ENCODE data around the gene SMARCC1.
A peak's percentile ranks its signal among the peaks of the same experiment; 100 is the strongest.
"Not testable (repeated sequence)": the region's sequence is repeated elsewhere in the genome, so short reads cannot be mapped to it uniquely, and the experiment has no call there.

The SMARCC1 gene

DNA sequence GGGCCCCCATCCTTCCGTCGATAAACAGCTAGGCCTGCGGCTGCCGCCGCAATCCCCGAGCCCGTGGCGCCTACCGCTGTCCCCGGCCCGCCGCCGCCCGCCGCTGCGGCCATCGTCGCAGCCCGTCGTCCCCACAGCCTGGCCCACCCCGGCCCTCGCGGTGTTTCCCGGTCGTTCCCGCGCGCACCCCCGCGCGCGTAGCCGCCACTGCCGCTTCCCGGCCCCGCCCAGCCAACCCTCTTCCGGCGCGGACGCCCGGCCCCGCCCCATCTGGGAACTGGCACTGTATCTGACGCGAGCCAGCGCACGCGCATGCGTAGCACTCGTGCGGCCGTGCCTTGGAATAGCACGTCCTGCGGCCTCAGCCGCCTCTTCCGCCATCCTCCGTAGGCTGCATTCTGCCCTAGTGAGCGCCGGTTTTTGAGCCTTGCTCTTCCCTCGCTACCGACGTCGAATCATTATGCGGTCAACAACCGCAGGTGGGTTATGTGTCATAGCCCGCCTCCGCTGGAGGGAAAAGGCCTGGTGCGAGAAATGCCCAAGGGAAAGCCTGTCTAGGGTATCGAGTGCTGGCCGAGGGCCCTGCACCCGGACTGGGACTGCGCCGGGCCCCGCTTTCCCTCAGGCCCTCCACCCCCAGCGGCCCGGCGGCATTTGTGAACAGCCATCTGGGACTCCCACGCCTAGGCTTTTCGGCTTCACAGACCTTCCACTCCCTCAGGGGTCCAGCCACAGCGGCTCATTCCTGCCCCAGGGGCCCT lies at the start of gene SMARCC1:
Gene SMARCC1 (minus strand): TSS at position 209 of the 761 bp plus-strand sequence. CDS start 96 bp downstream, at position 113.
- peak; percentile 97 for DNase-seq

DNA sequence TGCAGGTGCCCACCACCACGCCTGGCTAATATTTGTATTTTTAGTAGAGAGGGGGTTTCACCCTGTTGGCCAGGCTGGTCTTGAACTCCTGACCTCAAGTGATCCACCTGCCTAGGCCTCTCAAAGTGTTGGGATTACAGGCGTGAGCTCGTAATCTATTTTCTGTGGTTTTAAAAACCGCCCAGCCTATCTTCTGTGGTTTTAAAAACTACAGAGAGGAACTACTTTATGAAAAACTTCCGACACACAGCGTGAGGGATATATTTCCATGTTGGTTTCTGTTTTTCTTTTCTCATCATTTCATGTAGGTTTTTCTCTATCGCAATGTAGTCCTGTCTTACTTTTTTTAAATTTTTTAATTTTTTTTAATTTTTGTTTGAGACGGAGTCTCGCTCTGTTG lies 47.8 kb upstream of the SMARCC1 start:
- not testable (repeated sequence) for DNase-seq

DNA sequence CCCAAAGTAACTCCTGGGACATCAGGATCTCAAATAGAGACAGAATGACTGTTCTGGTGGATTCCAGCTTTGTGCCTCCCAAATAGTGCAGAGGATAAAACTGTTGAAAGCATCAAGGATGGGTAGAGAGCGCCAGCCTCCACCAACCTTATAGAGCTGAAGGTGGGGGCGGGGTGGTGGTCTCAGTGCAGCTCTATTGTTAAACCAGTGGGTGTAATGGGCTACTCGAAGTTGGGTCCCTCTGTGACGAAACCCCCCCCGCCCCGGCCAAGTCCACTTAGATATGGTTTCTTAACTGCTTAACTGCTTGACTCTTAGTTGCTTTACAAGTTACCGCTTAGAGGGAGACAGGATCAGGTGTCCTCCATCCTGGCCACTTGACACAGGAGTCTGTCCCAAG lies 43.9 kb upstream of the SMARCC1 start:
- no peak for DNase-seq

DNA sequence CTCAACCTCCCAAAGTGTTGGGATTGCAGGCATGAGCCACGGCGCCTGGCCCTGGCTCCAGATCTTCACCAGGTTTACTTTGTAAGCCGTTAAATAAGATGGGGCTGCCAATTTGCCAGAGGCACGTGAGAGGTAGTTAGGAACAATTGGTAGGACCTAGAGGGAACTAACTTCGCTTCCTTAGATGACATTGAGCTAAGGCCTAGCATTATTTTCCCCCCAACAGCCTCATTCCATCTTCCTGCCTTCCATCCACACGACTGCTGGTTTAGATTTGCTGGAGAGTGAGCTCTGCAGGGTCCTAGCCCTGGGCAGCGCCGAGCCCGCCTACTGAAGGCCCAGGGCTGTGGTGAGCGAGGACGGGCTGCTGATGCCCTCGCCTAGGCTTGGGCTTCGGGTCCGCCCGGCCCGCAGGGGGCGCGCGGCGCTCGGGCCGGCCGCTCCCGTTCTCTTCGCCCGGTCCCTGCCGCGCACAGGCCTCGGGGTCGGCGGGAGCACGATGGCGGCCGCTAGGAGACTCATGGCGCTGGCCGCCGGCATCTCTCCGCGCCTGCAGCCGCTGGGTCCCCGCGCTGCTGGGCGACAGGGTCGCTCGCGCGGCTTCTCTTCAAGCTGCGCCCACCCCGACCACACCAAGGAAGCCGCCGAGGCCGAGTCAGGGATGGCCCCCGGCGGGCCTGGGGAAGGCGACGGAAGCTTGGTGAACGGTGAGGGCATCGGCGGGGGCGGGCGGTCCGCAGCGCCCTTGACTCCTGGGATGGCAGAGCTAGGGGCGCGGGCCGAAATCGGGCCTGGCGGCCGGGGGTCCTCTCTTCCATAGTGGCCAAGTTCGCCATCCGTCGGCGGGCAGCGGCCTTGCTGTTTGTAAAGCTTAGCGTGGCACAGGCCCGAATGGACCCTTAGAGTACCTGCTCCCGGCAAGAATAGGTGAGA lies 43.1 kb upstream of the SMARCC1 start:
- peak; percentile 87 for DNase-seq

DNA sequence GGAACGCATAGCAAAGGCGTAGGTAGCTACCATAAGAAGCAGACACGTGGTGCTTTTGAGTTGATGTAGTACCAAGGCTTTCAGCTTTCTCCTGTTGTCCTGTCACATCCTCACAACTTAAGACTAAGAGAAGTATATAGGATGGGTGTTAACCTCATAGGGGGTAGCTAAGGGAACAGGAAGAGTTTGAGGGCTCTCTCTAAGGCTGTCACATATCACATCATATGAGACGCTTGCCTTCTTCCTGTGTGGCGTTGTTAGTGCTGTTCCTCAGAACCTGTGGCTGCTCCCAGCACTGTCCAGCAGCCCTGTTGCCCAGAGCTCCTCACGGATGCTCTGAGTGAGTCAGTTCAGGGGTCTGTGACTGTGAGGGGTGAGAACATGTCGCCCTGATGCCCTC lies 35.9 kb upstream of the SMARCC1 start:
- DNase-seq: no peak

DNA sequence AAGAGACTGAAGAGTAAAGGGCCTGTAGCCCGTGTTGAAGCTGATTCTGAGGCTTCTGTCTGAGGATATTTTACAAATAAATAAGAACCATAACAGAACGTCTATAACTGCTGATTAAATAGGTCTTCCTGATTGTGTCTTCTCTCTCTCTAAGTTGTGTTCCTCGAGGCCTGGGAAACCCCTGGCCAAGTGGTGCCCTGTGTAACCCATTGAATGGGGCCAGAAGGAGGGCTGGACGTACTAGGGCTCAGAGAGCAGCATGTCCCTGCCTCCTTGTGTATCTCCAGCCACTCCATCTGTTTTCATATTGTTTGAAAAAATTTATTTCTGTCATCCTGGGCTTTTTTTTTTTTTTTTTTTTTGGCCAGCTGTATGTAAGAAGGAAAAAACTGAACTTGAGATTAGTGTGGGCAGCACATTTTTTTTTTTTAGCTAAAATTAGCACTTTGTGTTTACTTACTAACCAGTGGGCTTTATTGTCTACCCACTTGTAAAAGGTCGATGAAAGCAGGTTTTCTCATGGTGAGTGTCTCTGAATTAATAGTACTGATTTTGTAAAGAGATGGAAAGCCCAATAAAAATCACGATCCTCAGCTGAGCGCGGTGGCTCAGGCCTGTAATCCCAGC lies 32.0 kb upstream of the SMARCC1 start:
- no peak for DNase-seq

DNA sequence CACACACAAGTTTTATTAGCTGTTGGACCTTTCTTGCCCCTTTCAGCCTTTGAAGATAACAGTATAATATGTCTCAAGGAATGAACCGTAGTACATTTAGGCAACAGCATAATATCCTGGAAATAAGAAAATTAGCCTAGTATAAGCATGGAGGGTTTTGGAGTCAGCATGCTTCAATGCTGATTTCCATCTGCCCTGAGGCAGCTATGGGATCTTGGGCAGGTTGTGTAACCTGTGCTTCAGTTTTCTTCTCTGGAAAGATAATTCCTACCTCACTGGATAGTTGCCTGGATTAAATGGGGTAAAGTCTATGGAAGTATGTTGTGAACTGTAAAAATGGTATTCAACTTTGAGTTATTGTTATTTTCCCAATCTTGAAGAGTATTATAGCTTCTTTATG lies 22.9 kb upstream of the SMARCC1 start:
- DNase-seq: no peak

DNA sequence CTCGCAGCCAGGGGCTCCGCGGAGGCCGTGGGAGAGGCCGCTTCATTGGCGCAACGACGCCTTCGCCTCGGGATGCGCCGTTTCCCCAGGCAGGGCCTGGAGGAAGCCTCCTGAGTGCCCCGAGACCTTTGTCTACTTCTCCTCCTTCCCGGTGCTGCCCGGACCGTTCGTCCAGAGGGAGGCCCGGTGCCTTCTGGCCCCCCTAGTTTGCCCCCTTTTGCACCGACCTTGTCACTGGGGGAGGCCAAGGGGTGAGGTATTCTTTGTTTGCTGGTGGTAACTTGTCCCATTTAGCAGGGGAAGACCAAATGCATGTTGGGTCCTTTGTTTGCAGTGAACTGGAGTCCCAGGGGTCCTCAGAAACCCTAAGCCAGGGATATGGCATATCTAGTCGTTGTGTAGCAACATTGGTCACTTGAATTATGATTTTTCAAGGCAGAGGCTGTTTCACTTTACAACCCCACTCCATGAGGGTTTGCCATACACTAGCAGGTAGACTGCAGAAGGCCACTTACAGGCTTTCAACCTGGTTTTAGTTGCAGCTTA lies 21.9 kb upstream of the SMARCC1 start:
- no peak for DNase-seq

DNA sequence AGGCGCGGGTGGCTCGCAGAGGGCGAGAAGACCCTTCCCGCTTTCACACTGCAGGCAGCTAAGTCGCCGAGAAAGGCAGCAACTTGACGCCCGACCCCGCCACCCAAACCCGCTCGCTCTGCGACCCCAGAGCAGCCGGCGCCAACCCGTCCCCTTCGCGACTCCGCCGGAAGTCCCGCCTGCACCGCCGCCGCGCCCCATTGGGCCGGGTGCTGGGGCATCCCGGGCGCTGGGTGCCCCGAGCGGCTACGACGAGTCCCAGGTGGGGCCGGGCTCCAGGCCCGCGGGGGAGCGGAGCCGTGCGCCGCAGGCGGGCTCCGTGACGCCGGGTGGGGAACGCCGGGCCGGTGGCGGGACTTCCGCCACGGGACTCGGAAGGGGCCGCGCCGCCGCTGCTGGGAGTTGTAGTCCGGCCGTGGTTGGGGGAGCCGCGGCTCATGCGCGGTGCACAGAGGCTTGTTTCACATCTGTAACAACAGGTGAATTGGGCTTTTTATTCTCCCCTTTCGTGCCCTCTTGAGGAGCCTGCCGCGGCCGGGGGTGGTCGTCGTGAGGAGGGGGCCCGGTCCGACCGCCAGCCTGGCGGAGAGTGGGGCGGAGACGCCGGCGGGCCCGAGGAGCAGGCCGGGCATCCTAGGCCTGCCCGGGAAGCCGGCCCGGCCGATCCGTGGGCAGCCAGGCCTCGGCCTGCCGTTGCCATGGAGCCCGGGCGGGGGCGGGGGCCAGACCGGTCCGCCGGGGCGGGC lies 21.2 kb upstream of the SMARCC1 start, which contains the start of gene DHX30:
Gene DHX30 (plus strand): TSS at position 405 of the 746 bp plus-strand sequence. CDS start 7,546 bp downstream, outside the sequence.
- DNase-seq: peak; percentile 85

DNA sequence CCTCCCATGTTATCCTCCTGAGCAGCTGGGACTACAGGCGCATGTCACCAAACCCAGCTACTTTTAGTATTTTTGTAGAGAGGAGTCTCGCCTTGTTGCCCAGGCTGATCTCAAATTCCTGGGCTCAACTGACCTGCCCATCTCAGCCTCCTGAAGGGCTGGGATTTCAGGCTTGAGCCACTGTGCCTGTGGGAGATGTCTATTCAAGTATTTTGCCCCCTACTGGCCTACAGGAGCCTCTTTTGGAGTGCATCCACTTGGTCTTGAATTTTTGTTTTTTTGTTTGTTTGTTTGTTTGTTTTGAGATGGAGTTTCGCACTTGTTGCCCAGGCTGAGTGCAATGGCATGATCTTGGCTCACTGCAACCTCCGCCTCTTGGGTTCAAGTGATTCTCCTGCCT lies 18.0 kb upstream of the SMARCC1 start:
- peak; percentile 10 for DNase-seq

DNA sequence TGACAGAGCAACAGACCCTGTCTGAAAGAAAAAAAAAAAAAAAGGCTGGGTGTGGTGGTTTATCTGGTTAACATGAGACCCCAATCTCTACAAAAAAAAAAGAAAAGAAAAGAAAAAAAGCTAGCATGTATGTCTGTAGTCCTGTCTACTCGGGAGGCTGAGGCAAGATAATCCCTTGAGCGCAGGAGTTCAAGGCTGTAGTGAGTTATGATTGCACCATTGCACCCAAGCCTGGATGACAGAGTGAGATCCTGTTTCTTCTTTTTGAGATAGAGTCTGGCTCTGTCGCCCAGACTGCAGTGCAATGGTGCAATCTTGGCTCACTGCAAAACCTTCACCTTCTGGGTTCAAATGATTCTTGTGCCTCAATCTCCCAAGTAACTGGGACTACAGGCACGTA lies 12.9 kb upstream of the SMARCC1 start:
- no peak for DNase-seq

DNA sequence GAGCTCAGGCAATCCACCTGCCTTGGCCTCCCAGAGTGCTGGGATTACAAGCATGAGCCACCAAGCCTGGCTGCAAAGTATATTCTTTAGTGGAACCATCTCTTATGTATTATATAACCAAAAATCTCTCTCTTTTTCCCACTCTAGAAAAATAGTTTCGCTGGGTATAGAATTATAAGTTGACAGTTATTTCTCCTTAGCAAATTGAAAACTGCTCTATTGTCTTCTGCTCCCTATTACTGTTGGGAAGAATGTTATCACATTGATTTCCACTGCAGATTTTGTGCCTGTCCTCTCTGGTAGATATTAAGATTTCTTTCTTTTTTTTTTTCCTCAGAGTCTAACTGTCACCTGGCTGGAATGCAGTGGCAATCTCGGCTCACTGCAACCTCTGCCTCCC lies 11.0 kb upstream of the SMARCC1 start:
- no peak for DNase-seq

DNA sequence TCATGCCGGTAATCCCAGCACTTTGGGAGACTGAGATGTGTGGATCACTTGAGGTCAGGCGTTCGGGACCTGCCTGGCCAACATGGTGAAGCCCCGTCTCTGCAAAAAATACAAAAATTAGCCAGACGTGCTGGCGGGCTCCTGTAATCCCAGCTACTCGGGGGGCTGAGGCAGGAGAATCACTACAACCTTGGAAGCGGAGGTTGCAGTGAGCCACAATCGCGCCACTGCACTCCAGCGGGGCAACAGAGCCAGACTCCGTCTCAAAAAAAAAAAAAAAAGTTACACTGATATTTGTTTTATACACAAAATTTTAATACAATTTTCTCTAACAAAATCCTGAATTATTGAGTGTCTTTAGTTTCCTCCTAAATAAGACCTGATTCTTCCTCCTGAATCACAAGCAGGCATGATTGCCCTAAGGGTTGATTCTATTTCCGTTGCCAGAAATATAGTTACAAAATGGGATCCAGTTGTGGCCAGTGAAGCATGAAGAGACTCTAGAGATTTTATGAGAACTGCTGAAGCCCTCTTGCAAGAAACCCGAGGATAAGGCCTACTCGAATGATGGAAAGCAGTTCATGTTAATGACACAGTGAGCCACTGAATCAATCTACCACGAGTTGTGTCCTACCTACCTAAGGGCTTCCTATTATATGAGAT lies 9.6 kb upstream of the SMARCC1 start:
- DNase-seq: peak; percentile 20

DNA sequence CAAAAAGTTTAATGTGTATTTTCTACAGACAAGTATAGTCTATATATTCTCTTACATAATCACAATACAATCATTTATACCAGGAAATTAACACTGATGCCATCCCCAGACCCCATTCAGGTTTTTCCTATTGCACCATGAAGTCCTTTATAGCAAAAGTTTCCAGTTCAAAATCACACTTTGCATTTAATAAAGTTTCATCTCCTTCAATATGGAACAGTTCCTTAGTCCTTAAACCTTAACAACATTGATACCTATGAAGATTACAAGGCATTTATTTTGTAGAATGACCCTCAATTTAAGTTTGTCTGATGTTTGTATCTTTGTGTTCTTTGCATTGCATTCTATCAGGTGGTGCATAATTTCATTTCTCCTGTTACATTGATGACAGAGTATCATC lies 2.0 kb upstream of the SMARCC1 start:
- DNase-seq: no peak

DNA sequence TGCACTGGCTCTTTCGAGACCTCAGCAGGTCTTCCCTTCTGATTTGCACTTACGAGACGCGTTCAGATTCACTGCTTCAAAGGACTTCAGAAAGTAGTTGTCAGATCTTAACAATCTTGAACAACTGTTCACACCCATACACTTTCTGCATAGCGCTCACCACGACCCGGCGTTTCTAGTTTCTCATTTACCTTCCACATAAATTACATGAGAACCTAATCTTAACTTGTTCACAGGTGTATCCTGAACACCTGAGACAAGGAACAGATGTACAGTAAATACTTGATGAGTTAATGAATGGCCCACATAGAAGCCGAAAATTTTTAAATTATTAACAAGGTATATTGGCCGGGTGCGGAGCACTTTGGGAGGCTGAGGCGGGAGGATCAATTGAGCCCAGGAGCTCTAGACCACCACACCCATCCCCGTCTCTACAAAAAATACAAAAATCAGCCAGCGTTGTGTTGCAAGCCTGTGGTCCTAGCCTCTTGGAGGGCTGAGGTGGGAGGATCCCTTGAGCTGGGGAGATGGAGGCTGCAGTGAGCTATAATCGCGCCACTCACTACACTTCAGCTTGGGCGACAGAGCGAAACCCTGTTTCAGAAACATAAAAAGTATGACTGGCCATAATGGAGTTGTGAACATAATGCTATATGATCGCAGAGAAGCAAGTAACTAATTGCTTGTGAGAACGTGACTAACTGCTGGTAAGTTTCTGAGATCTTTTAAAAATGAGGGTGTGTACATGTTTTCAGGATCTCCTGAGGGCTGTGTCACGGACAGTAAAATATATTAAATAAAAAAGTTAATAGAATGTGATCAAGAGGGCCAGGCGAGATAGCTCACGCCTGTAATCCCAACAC lies 984 bp upstream of the SMARCC1 start:
- DNase-seq: no peak

DNA sequence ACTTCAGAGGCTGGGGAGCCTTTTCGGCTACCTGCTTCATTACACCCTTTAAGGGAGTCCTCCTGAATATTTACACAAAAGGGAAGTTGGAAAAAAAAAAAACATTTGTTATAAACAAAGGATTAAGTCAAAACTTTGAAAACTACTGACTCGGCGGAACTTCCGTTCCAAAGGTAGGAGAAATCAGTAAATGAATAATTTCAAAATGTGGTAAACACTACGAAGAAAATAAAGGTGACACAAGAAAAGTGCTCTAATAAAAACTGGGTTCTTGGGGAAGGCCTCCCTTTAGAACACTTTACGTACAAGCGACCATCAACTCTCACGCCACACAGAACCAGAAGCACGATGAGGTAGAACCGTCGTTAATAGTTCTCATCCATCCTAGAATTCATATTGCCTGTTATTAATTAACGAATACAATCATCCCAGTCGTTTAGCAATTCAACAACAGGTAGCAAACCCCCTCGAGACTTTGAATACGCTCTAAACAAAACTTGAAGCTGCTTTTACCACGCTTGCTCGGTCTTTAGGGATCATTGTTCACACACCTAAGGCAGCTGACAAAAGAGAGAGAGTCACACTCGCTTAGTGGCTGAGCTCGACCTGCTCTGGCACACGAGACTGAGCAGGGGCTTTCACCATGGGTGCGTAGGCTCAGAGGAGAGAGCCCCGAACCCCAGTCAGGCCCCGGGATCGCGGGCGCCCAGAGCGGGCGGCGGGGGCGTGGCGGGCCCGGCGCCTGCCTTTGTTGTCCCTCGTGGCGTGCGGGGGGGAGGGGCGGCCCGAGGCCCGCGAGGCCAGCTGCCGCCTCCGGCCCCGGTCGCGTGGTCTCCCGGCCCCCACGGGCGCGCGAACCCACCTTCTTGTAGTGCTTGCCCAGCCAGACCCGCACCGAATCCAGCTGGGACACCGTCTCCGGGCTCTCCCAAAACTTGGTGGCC lies 680 bp downstream of the SMARCC1 start:
- DNase-seq: peak; percentile 42

DNA sequence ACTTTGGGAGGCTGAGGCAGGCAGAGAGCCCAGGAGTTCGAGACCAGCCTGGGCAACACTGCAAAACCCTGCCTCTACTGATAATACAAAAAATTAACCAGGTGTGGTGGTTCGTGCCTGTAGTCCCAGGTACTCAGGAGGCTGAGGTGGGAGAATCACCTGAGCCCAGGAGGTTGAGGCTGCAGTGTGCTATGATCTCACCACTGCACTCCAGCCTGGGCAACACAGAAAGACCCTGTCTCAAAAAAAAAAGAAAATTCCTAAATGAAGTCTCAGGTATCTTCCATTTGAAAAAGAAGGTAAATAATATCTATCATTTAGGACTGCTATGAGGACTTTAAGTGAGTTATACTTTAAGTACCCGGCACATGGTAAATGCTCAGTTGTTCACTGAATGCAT lies 2.9 kb downstream of the SMARCC1 start:
- no peak for DNase-seq

DNA sequence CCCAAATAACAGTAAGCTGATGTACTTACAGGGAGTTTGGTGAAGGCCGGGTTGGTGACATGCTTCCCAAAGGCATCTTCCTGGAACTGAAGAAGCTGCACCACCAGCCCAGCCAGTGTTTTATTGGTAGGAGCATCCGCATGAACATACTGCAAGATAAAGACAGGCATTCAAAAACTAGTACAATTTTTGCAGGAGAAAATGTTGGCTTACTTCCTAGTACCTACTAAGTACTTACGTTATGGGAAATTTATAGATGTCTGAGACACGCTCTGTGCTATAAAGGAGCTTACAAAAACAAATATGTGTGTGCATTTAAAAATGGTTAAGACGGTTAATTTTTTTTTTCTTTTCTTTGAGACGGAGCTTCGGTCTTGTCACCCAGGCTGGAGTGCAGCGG lies 8.9 kb downstream of the SMARCC1 start:
- no peak for DNase-seq

DNA sequence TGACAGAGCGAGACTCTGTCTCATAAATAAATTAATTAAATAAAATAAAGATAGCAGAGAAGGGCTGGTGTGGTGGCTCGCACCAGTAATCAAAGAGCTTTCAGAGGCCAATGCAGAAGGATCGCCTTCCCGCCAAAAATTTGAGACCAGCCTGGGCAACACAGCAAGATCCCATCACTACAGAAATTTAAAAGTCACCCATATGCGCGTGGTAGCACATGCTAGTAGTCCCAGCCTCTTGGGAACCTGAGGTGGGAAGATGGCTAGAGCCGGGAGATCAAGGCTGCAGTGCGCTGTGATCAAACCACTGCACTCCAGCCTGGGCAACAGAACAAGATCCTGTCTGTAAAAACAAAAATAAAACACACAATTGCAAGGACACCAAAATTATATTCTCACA lies 9.6 kb downstream of the SMARCC1 start:
- DNase-seq: no peak

DNA sequence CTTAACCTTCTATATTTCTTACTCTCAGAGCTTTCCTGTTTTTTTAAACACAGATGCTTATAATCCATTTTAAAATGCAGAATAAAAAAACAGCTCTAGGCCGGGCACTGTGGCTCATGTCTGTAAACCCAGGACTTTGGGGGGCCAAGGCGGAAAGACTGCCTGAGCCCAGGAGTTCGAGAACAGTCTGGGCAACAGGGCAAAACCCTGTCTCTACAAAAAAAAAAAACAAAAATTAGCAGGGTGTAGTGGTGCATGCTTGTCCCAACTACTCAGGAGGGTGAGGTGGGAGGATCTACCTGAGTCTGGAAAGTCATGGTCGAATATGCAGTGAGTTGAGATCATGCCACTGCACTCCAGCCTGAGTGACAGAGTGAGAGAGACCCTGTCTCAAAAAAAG lies 15.5 kb downstream of the SMARCC1 start:
- DNase-seq: no peak
